Activated B cell treated with CpG ODN at 0.5 μM for 24 hours (primary cell): Measurements from ENCODE around the gene DPCD. TPM values are rescaled to one million over a fixed set of nuclear protein-coding genes. Genes with fewer than 3 reads are reported as not detected.
A peak's percentile ranks its signal among the peaks of the same experiment; 100 is the strongest.

ENCODE experiments used
- ATAC-seq: fragments of 200-7000 bp; cut with Tn5 transposase; one replicate; pipeline ENCODE4 v1.10.0; 2021; ENCODE audit warnings: low read depth, mild to moderate bottlenecking, moderate library complexity
- CTCF ChIA-PET: fragments of 350-600 bp; sonication (Branson Sonifier 250); formaldehyde crosslinking; loops from one replicate; lab custom pipeline; 2021; ENCODE audit warnings: antibody characterized with exemption; lab: Charles Lee
- POLR2A ChIA-PET: fragments of 350-600 bp; sonication (Branson Sonifier 250); formaldehyde crosslinking; loops from one replicate; lab custom pipeline; 2021; ENCODE audit warnings: antibody characterized with exemption; lab: Charles Lee
- DNase-seq: peaks from one replicate; pipeline ENCODE4 v3.0.0; 2022
- H3K27ac Mint-ChIP-seq: one replicate; pipeline ENCODE4 v1.8.0; 2020; ENCODE audit warnings: mixed read lengths
- H3K27me3 Mint-ChIP-seq: one replicate; pipeline ENCODE4 v1.8.0; 2021; ENCODE audit warnings: mixed read lengths
- H3K36me3 Mint-ChIP-seq: one replicate; pipeline ENCODE4 v1.8.0; 2021; ENCODE audit warnings: low read depth, mixed read lengths
- H3K4me1 Mint-ChIP-seq: one replicate; pipeline ENCODE4 v1.8.0; 2021; ENCODE audit warnings: mixed read lengths
- H3K4me3 Mint-ChIP-seq: one replicate; pipeline ENCODE4 v1.8.0; 2020; ENCODE audit warnings: mild to moderate bottlenecking, mixed read lengths
- H3K9me3 Mint-ChIP-seq: one replicate; pipeline ENCODE4 v1.8.0; 2020; ENCODE audit warnings: mixed read lengths
- CTCF ChIP-seq: fragments of 200-600 bp; IDR thresholded peaks from one replicate; pipeline ENCODE4 v1.8.0; 2022; ENCODE audit warnings: antibody characterized with exemption, mild to moderate bottlenecking
- intact Hi-C: fragments of 100-400 bp; cut with micrococcal nuclease; formaldehyde crosslinking; loops from one replicate; pipeline ENCODE4 v1.15.1; 2024
- total RNA-seq: library from RNA; stranded (reverse); gene quantifications from 2 replicates; pipeline ENCODE4 v1.2.3, GENCODE V29; 2022

The DPCD gene
- total RNA-seq, 1 donor from 2014 or later = 2.9 TPM

- ChIA-PET POLR2A (no interaction called here), CTCF (no interaction called here)
- intact Hi-C loops = no loop called here
- Mint-ChIP-seq H3K27me3 (no peaks in the 10 kb centered on the region), H3K4me3 (no peak overlapping the region), H3K4me1 (peaks cover 24% of the 10 kb centered on the region), H3K36me3 (peaks cover 58% of the 10 kb centered on the region), H3K27ac (no peak overlapping the region), H3K9me3 (no peaks in the 10 kb centered on the region)
- no peak for ATAC-seq
- DNase-seq = no peak
- no peak for TF ChIP-seq CTCF
These were observed 27.5 kb downstream of the DPCD start for GRCh38 chr10:101615525-101616116.

GRCh38 chr10:101616415-101617101 lies 28.4 kb downstream of the DPCD start:
- peaks cover 60% of the 10 kb centered on the region for H3K36me3 Mint-ChIP-seq
- CTCF ChIA-PET = interaction anchor here (1.4 kb wide), 1 partner anchor 14 kb away, joined by 3 read pairs; no protein-coding TSS in a partner anchor
- H3K27me3 Mint-ChIP-seq = no peaks in the 10 kb centered on the region
- POLR2A ChIA-PET = interaction anchor here (0.5 to 0.7 kb wide), 2 partner anchors 161 to 227 kb away, joined by 3 read pairs; partner anchors contain the start of gene KCNIP2
- no peak overlapping the region for H3K27ac Mint-ChIP-seq
- DNase-seq = no peak
- H3K9me3 Mint-ChIP-seq = no peaks in the 10 kb centered on the region
- peaks cover 24% of the 10 kb centered on the region for H3K4me1 Mint-ChIP-seq
- no peak overlapping the region for H3K4me3 Mint-ChIP-seq
- no peak for ATAC-seq
- no peak for TF ChIP-seq CTCF
- intact Hi-C loops = no loop called here

- intact Hi-C loops = no loop called here
- H3K9me3 Mint-ChIP-seq = no peaks in the 10 kb centered on the region
- H3K36me3 Mint-ChIP-seq = peaks cover 60% of the 10 kb centered on the region
- H3K27me3 Mint-ChIP-seq = no peaks in the 10 kb centered on the region
- POLR2A ChIA-PET = interaction anchor here (0.5 to 0.7 kb wide), 2 partner anchors 162 to 226 kb away, joined by 3 read pairs; partner anchors contain the start of gene KCNIP2
- CTCF ChIA-PET = interaction anchor here (1.4 kb wide), 1 partner anchor 15 kb away, joined by 3 read pairs; no protein-coding TSS in a partner anchor
- ATAC-seq (peak; percentile 14), DNase-seq (no peak)
- peak overlapping the region; percentile 14 for H3K27ac Mint-ChIP-seq
- no peak overlapping the region for H3K4me3 Mint-ChIP-seq
- peaks cover 24% of the 10 kb centered on the region for H3K4me1 Mint-ChIP-seq
- no peak for TF ChIP-seq CTCF
These were observed 29.1 kb downstream of the DPCD start for GRCh38 chr10:101617102-101617823.

GRCh38 chr10:101617824-101618568 lies 29.9 kb downstream of the DPCD start:
- ATAC-seq (no peak), DNase-seq (no peak)
- intact Hi-C loops = no loop called here
- ChIA-PET POLR2A (no interaction called here), CTCF (interaction anchor here (1.4 kb wide), 1 partner anchor 15 kb away, joined by 3 read pairs; no protein-coding TSS in a partner anchor)
- no peaks in the 10 kb centered on the region for H3K27me3 Mint-ChIP-seq
- no peak overlapping the region for H3K4me3 Mint-ChIP-seq
- peak overlapping the region; percentile 16 for H3K27ac Mint-ChIP-seq
- peaks cover 60% of the 10 kb centered on the region for H3K36me3 Mint-ChIP-seq
- peaks cover 24% of the 10 kb centered on the region for H3K4me1 Mint-ChIP-seq
- no peaks in the 10 kb centered on the region for H3K9me3 Mint-ChIP-seq
- no peak for TF ChIP-seq CTCF
